ENCODE measurements around the gene SLC44A3. TPM values are rescaled to one million over a fixed set of nuclear protein-coding genes. Genes with fewer than 3 reads are reported as not detected.

SLC44A3 gene
- total and polyA plus RNA-seq, 2 of the 13 experiments (the other 11 are each of a cell fraction or from before 2014, with no cell fraction given), result 6.8 to 14.1 TPM

GRCh38 chr1:94925561-94926125, 105.5 kb downstream of the SLC44A3 start (continued):
- TF ChIP-seq ZFP36L2 (CRISPR knock-in tag; IDR thresholded peaks at IDR 0.05), result no peak
- peak; percentile 32; the same call in 1 of the 2 replicates for TF ChIP-seq E2F1 (CRISPR knock-in tag; IDR thresholded peaks at IDR 0.05)
- no peak for TF ChIP-seq PREB (CRISPR knock-in tag; IDR thresholded peaks at IDR 0.05)
- no peak for TF ChIP-seq MIER2 (CRISPR knock-in tag; IDR thresholded peaks at IDR 0.05)
- TF ChIP-seq ZNF740 (CRISPR knock-in tag; IDR thresholded peaks at IDR 0.05), result no peak
- TF ChIP-seq MAFF (IDR thresholded peaks at IDR 0.05; ENCODE audit: low read depth, low read length), result no peak
- no peak for TF ChIP-seq TCF12 (IDR thresholded peaks at IDR 0.05)
- no peak for TF ChIP-seq TCF12 (CRISPR knock-in tag; IDR thresholded peaks at IDR 0.05)
- TF ChIP-seq POGK (CRISPR knock-in tag; conservative IDR thresholded peaks at IDR 0.05), result no peak
- peak; percentile 61; the same call in 1 of the 2 replicates for TF ChIP-seq PITX1 (CRISPR knock-in tag; IDR thresholded peaks at IDR 0.05)
- no peak for TF ChIP-seq LRRFIP1 (CRISPR knock-in tag; conservative IDR thresholded peaks at IDR 0.05)
- no peak for TF ChIP-seq ZNF691 (CRISPR knock-in tag; IDR thresholded peaks at IDR 0.05; ENCODE audit: borderline replicate concordance, low read depth)
- TF ChIP-seq ZNF296 (CRISPR knock-in tag; conservative IDR thresholded peaks at IDR 0.05), result no peak
- TF ChIP-seq ZNF441 (CRISPR knock-in tag; IDR thresholded peaks at IDR 0.05; ENCODE audit: borderline replicate concordance), result no peak
- peak; percentile 98 for TF ChIP-seq ATF2 (CRISPR knock-in tag; IDR thresholded peaks at IDR 0.05)
- no peak for TF ChIP-seq KDM5B (CRISPR knock-in tag; IDR thresholded peaks at IDR 0.05; ENCODE audit: borderline replicate concordance)
- TF ChIP-seq MYNN (CRISPR knock-in tag; IDR thresholded peaks at IDR 0.05; ENCODE audit: low read depth), result no peak
- 0 out of 2 replicates have a peak, but pooled peaks have one; percentile 67 for TF ChIP-seq LCORL (IDR thresholded peaks at IDR 0.05)
- TF ChIP-seq LCORL (CRISPR knock-in tag; IDR thresholded peaks at IDR 0.05), result peak; percentile 97
- TF ChIP-seq FIP1L1 (IDR thresholded peaks at IDR 0.05; ENCODE audit: borderline replicate concordance, insufficient read depth, low read depth, low read length), result no peak

Measured in HepG2 (cell line).